GM23248 (cell line): Measurements from ENCODE around the gene RAB1A.

Experiments
- EZH2 ChIP-seq: fragments of 200-600 bp; sonication (generic); IDR thresholded peaks from 2 replicates; pipeline ENCODE4 v1.6.1; 2018; ENCODE audit warnings: antibody characterized with exemption, mild to moderate bottlenecking; ENCODE audit not compliant: insufficient read depth, poor library complexity, severe bottlenecking
- EZH2phosphoT487 ChIP-seq: fragments of 200-600 bp; sonication (generic); IDR thresholded peaks from 2 replicates; pipeline ENCODE4 v1.6.1; 2018; ENCODE audit warnings: antibody characterized with exemption, moderate library complexity, mild to moderate bottlenecking, low read depth; ENCODE audit not compliant: insufficient read depth

GRCh38 chr2:65054749-65055421 lies 75.0 kb downstream of the RAB1A start:
- no peak for TF ChIP-seq EZH2
- TF ChIP-seq EZH2phosphoT487, result no peak
